Measurements from ENCODE around the gene TSC22D1. TPM values are rescaled to one million over a fixed set of nuclear protein-coding genes. Genes with fewer than 3 reads are reported as not detected.
"Not testable (repeated sequence)": the region's sequence is repeated elsewhere in the genome, so short reads cannot be mapped to it uniquely, and the experiment has no call there.

The TSC22D1 gene
- total RNA-seq, 2 experiments from 2014 or later, result 4.4 to 5.6 TPM

- Mint-ChIP-seq H3K9me3 (no peaks in the 10 kb centered on the region), H3K27me3 (no peaks in the 10 kb centered on the region), H3K27ac (no peak overlapping the region), H3K36me3 (no peaks in the 10 kb centered on the region), H3K4me1 (ENCODE audit: low read depth) (peaks cover 13% of the 10 kb centered on the region), H3K4me3 (no peak overlapping the region)
- ChIA-PET CTCF (interaction anchor here (1.4 kb wide), 1 partner anchor 34 kb away, joined by 4 read pairs; no protein-coding TSS in a partner anchor), POLR2A (no interaction called here)
- intact Hi-C loops (cut with micrococcal nuclease), result no loop called here
- no peak for DNase-seq
Observed at GRCh38 chr13:44516771-44517170, 59.4 kb downstream of the TSC22D1 start.

DNA sequence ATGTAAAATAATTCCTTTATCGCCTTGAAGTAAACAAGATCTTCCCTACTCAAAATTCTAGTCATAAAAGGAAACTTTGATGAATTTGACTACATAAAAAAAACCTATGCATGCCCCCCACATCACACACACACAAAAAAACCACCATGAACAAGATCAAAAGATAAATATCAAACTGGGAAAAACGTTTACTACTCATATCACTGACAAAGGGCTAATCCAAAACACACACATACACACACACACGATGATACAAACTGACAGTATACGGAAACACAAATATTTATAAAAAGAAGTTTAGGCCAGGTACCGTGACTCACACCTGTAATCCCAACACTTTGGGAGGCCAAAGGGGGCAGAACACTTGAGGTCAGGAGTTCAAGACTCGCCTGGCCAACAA is 61.9 kb downstream of the TSC22D1 start:
- Mint-ChIP-seq H3K36me3 (peaks cover 1% of the 10 kb centered on the region), H3K27ac (no peak overlapping the region), H3K9me3 (no peaks in the 10 kb centered on the region), H3K4me3 (no peak overlapping the region), H3K27me3 (no peaks in the 10 kb centered on the region), H3K4me1 (ENCODE audit: low read depth) (peaks cover 13% of the 10 kb centered on the region)
- intact Hi-C loops (cut with micrococcal nuclease), result no loop called here
- ChIA-PET CTCF (no interaction called here), POLR2A (no interaction called here)
- DNase-seq, result no peak

DNA sequence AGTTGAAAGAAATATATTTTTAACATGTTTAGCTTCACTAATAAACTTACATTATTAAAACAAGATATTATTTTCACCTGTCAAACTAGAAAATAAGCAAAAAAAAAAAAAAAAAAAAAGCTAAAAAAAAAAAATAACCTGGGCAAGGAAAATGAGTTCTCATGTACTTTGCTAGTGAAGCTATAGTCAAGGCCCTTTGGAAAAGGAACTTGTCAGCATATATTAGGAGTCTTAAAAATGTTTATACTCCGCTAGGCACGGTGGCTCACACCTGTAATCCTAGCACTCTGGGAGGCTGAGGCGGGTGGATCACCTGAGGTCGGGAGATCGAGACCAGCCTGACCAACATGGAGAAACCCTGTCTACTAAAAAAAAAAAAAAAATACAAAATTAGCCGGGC is 66.3 kb downstream of the TSC22D1 start:
- CTCF ChIA-PET; H3K36me3 Mint-ChIP-seq; DNase-seq; H3K4me1 Mint-ChIP-seq (ENCODE audit: low read depth); POLR2A ChIA-PET; H3K4me3 Mint-ChIP-seq; H3K27me3 Mint-ChIP-seq; H3K9me3 Mint-ChIP-seq; H3K27ac Mint-ChIP-seq; intact Hi-C loops (cut with micrococcal nuclease): not testable (repeated sequence)

- Mint-ChIP-seq H3K4me1 (ENCODE audit: low read depth) (peaks cover 2% of the 10 kb centered on the region), H3K4me3 (no peak overlapping the region), H3K36me3 (peaks cover 1% of the 10 kb centered on the region), H3K27ac (no peak overlapping the region), H3K27me3 (no peaks in the 10 kb centered on the region), H3K9me3 (no peaks in the 10 kb centered on the region)
- POLR2A ChIA-PET, result interaction anchor here (0.6 kb wide), 1 partner anchor 890 kb away, joined by 3 read pairs; no protein-coding TSS in a partner anchor
- DNase-seq, result no peak
- CTCF ChIA-PET, result no interaction called here
- intact Hi-C loops (cut with micrococcal nuclease), result no loop called here
Observed at GRCh38 chr13:44508562-44509077, 67.5 kb downstream of the TSC22D1 start.

DNA sequence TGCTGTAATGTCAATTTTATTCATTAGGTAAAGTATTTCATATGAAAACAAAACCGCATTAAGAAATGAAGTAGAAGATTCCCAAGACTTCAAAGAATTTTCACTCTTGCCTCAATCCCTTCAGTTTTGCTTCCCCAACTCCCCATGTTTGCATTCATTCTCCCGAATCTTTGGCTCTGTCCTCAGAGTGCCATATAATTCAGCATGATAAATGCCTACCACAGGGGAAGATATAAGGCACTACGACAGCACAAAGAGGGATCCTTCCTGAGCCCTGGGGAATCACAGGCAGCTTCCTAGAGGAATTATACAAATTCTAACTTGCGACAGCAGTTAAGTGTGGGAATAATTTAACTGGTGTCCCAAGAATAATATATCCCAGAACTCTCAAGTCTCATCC is 68.5 kb downstream of the TSC22D1 start:
- POLR2A ChIA-PET, result no interaction called here
- Mint-ChIP-seq H3K4me3 (no peak overlapping the region), H3K4me1 (ENCODE audit: low read depth) (no peaks in the 10 kb centered on the region), H3K9me3 (no peaks in the 10 kb centered on the region), H3K36me3 (peaks cover 3% of the 10 kb centered on the region), H3K27ac (no peak overlapping the region), H3K27me3 (no peaks in the 10 kb centered on the region)
- CTCF ChIA-PET, result no interaction called here
- DNase-seq, result no peak
- intact Hi-C loops (cut with micrococcal nuclease), result no loop called here

DNA sequence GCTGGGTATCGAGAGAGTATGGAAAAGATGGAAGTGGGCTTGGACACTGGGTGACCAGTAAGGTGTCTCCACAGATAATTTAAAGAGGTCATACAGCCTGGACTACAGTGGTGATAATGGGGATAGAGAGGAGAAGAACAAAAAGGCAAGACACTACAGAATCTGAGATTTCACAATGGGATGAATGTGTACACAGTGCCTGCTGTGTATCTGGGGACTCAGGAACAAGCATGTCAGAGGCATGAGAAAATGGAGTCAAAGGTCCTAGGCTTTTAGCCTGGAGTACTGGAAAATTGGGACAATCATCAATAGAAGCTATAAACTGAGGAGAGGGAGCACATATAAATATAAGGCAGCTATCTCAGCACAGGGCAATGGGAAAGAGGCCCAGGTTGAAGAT is 69.4 kb downstream of the TSC22D1 start:
- H3K27me3 Mint-ChIP-seq, result no peaks in the 10 kb centered on the region
- H3K36me3 Mint-ChIP-seq, result peaks cover 3% of the 10 kb centered on the region
- no peaks in the 10 kb centered on the region for H3K4me1 Mint-ChIP-seq (ENCODE audit: low read depth)
- no peaks in the 10 kb centered on the region for H3K9me3 Mint-ChIP-seq
- H3K27ac Mint-ChIP-seq, result no peak overlapping the region
- intact Hi-C loops (cut with micrococcal nuclease), result no loop called here
- DNase-seq, result no peak
- no peak overlapping the region for H3K4me3 Mint-ChIP-seq
- ChIA-PET CTCF (no interaction called here), POLR2A (no interaction called here)

DNA sequence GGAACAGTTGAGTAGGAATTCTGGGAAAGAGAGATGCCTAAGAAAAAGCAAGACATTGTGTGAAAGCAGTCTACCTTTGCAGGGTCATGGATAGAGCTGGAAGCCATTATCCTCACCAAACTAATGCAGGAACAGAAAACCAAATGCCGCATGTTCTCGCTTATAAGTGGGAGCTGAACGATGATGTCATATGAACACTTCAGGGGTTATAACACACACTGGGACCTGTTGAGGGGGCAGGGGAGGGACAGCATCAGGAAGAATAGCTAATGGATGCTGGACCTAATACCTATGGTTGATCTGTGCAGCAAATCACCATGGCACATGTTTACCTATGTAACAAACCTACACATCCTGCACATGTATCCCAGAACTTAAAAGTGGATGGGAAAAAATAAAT is 69.9 kb downstream of the TSC22D1 start:
- ChIA-PET CTCF (no interaction called here), POLR2A (no interaction called here)
- Mint-ChIP-seq H3K4me3 (no peak overlapping the region), H3K4me1 (ENCODE audit: low read depth) (no peaks in the 10 kb centered on the region), H3K27me3 (no peaks in the 10 kb centered on the region), H3K36me3 (peaks cover 3% of the 10 kb centered on the region), H3K9me3 (no peaks in the 10 kb centered on the region), H3K27ac (no peak overlapping the region)
- intact Hi-C loops (cut with micrococcal nuclease), result no loop called here
- no peak for DNase-seq

DNA sequence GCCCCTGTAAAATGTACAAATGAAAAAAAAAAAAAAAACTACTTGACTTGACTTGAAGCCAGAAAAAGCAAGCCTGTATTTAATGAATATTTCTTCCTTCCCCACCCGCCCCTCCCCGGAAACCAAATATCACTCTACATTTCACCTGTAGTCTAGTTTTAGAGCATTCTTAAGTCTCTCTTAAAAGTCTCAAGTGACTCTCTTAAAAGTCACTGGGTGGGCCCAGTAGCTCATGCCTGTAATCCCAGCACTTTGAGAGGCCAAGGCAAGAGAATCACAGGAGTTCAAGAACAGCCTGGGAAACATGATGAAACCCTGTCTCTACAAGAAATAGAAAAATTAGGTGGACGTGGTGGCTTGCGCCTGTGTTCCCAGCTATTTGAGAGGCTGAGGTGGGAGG is 72.0 kb downstream of the TSC22D1 start:
- ChIA-PET POLR2A (no interaction called here), CTCF (no interaction called here)
- H3K4me1 Mint-ChIP-seq (ENCODE audit: low read depth), result no peaks in the 10 kb centered on the region

GRCh38 chr13:44498969-44499368 is 77.2 kb downstream of the TSC22D1 start:
- CTCF ChIA-PET, result no interaction called here
- H3K4me1 Mint-ChIP-seq (ENCODE audit: low read depth), result peaks cover 2% of the 10 kb centered on the region

More for the DNA sequence above, 72.0 kb downstream of the TSC22D1 start:
- H3K9me3 Mint-ChIP-seq, result no peaks in the 10 kb centered on the region
- peaks cover 2% of the 10 kb centered on the region for H3K36me3 Mint-ChIP-seq
- H3K4me3 Mint-ChIP-seq, result no peak overlapping the region
- H3K27ac Mint-ChIP-seq, result no peak overlapping the region
- H3K27me3 Mint-ChIP-seq, result no peaks in the 10 kb centered on the region
- intact Hi-C loops (cut with micrococcal nuclease), result no loop called here
- no peak for DNase-seq

DNA sequence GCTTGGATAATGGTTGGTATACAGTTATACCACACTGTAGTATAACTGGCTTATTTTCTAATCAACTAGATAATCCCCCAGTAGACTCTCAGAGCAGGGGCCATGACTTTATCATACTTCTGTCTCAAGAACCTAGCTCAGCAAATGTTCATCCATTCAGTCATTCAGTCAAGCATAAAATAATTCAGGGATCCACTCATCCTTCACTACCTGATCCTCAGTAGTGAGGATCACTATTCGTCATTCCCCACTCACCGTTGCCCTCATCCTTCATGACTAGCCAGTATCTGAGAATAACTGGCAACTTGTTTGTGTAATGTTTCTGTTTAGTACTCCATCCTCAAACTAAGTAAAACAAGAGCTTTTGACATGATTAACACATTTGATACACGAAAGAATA is 77.6 kb downstream of the TSC22D1 start:
- Mint-ChIP-seq H3K4me3 (no peak overlapping the region), H3K27me3 (no peaks in the 10 kb centered on the region), H3K36me3 (peaks cover 9% of the 10 kb centered on the region), H3K9me3 (peaks cover 13% of the 10 kb centered on the region), H3K27ac (no peak overlapping the region), H3K4me1 (ENCODE audit: low read depth) (peaks cover 2% of the 10 kb centered on the region)
- ChIA-PET CTCF (no interaction called here), POLR2A (interaction anchor here (0.6 kb wide), 1 partner anchor 1456 kb away, joined by 3 read pairs; no protein-coding TSS in a partner anchor)
- no peak for DNase-seq
- intact Hi-C loops (cut with micrococcal nuclease), result no loop called here

More at GRCh38 chr13:44498969-44499368, 77.2 kb downstream of the TSC22D1 start:
- H3K9me3 Mint-ChIP-seq, result peaks cover 13% of the 10 kb centered on the region
- peaks cover 9% of the 10 kb centered on the region for H3K36me3 Mint-ChIP-seq
- intact Hi-C loops (cut with micrococcal nuclease), result no loop called here
- no peak overlapping the region for H3K4me3 Mint-ChIP-seq
- no peak for DNase-seq
- H3K27me3 Mint-ChIP-seq, result no peaks in the 10 kb centered on the region
- no peak overlapping the region for H3K27ac Mint-ChIP-seq
- POLR2A ChIA-PET, result no interaction called here

DNA sequence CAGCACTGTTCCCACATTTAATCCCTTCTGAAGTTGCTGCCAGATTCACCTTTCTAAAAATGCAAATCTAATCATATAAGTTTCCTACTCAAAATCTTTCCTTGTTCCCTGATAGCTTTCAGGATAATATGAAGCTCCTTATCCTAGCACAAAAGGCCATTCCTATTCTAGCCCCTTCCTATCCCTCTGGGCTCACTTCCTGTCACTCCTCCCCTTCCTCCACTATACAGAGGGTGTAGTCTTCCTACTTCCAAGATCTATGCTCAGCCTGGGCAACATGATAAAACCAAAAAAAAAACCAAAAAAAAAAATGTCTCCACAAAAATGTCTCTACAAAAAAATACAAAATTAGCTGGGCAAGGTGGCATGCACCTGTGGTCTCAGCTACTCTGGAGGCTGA is 78.3 kb downstream of the TSC22D1 start:
- ChIA-PET POLR2A (interaction anchor here (0.6 kb wide), 1 partner anchor 1456 kb away, joined by 3 read pairs; no protein-coding TSS in a partner anchor), CTCF (interaction anchor here (0.7 kb wide), 1 partner anchor 472 kb away, joined by 3 read pairs; no protein-coding TSS in a partner anchor)
- Mint-ChIP-seq H3K27me3 (no peaks in the 10 kb centered on the region), H3K36me3 (peaks cover 7% of the 10 kb centered on the region), H3K4me3 (no peak overlapping the region), H3K27ac (no peak overlapping the region), H3K9me3 (peaks cover 13% of the 10 kb centered on the region), H3K4me1 (ENCODE audit: low read depth) (peaks cover 2% of the 10 kb centered on the region)
- DNase-seq, result no peak
- intact Hi-C loops (cut with micrococcal nuclease), result no loop called here

GRCh38 chr13:44493213-44493812 is 82.8 kb downstream of the TSC22D1 start:
- intact Hi-C loops (cut with micrococcal nuclease), result no loop called here
- DNase-seq, result no peak
- Mint-ChIP-seq H3K4me1 (ENCODE audit: low read depth) (peaks cover 2% of the 10 kb centered on the region), H3K36me3 (peaks cover 7% of the 10 kb centered on the region), H3K4me3 (no peak overlapping the region), H3K9me3 (peaks cover 13% of the 10 kb centered on the region), H3K27me3 (no peaks in the 10 kb centered on the region), H3K27ac (no peak overlapping the region)
- ChIA-PET CTCF (interaction anchor here (2.1 kb wide), 1 partner anchor 10 kb away, joined by 16 read pairs; no protein-coding TSS in a partner anchor), POLR2A (no interaction called here)

GRCh38 chr13:44489751-44490150 is 86.4 kb downstream of the TSC22D1 start:
- intact Hi-C loops (cut with micrococcal nuclease), result no loop called here
- CTCF ChIA-PET, result no interaction called here

More at GRCh38 chr13:44489751-44490150, 86.4 kb downstream of the TSC22D1 start:
- Mint-ChIP-seq H3K9me3 (peaks cover 3% of the 10 kb centered on the region), H3K4me1 (ENCODE audit: low read depth) (peaks cover 6% of the 10 kb centered on the region), H3K27ac (no peak overlapping the region), H3K36me3 (peaks cover 3% of the 10 kb centered on the region), H3K4me3 (no peak overlapping the region), H3K27me3 (no peaks in the 10 kb centered on the region)
- POLR2A ChIA-PET, result no interaction called here
- no peak for DNase-seq

Measured in activated CD4-positive, alpha-beta memory T cell treated with anti-CD3 and anti-CD28 coated beads for 36 hours (primary cell).